Stimulated activated CD8-positive, alpha-beta memory T cell treated with anti-CD3 and anti-CD28 coated beads, Interleukin-12 subunit alpha, Interleukin-12 subunit beta, amount 100 ng/mL, for 1 hour (primary cell): ENCODE results near the gene ELF1.

Experiments used
- DNase-seq: peaks from one replicate; pipeline ENCODE4 v3.0.0-alpha.2; 2020; ENCODE audit warnings: low read depth

ELF1 gene

DNA sequence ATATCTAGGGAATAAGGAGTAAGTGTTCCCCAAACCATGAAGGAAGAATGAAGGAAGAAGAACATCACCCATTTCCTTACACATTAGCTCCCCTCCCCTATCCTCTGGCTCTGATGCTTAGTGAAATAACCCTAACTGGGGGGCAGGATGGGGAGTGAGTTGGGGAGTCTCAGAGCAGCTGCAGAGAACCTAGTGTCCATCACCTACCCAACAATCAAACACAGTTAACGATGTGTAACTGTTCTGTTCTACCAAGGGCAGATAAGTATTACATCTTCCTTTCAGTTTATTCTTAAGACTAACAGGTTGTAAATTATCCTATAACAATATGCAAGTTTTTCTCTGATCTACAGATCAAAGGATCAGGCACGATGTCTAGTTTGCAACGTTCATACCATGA, 12.8 kb downstream of the ELF1 start:
- DNase-seq, result no peak

DNA sequence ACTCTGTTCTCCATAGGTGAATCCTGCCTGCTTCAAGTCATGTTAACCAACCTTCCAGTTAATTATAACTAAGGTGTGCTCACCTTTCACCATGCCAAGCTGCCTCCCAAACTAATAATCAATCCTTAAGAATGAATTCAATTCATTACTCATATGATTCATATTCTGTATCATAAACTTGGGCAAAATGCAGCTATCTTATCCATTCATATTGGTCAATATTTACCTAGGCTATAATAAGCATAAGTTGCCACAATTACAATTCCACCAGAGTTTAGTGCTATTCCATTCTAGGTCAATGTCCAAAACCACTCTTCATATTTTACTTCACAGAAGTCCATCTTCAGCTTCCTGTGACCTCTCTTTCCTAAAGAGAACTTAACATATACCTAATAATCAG, 13.4 kb downstream of the ELF1 start:
- no peak for DNase-seq

DNA sequence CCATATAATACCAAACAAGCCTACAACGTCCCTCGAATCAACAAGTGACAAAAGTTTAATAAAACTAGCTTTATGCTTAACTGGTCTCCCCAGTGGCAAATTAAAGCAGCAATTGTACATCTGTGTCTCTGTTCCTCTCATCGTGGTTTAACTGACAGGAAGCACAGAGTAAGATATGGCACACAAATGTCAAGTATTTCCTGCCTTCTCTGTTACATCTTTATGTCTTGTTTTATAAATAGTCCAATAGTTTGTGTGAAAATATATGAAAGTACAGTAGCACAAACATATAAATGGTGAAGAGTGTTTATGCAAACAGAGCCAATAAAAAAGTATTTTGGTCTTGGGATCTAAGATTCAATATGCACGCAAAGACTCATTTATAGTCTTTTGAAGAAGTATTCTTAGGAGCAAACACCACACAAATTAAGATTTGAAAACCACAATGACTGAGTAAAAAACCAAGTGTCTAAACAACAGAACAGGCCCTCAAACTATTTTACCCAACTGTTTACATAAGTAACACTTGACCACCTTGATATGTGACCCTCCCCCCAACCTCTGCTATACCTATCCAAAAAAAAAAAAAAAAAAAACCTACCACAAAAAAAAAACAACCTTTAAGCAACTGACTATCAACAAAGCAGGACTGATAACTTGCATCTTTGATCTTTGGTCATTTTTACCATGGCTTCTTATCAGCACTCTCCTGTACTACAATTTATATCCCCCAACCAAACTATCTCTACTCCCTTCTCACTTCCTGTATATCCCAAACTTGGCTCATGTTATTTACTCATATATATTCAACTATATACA, 14.0 kb downstream of the ELF1 start:
- no peak for DNase-seq

DNA sequence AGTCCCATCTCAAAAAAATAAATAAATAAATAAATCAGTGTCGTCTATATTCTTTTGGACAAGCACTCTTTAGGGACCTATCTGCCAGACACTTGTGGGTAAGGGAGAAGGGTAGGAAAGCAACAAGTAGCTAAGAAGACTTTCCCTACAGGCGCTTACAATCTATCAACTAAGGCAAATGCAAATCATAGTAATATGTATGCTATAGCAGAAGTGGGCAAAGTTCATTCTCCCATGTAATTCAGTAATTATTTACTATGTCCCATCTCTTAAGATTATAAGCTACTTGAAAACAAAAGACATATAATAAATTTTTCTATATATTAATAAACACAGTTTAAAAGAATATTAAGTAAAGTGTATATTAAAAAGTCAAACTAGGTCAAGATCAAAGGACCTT, 16.5 kb downstream of the ELF1 start:
- DNase-seq, result no peak

DNA sequence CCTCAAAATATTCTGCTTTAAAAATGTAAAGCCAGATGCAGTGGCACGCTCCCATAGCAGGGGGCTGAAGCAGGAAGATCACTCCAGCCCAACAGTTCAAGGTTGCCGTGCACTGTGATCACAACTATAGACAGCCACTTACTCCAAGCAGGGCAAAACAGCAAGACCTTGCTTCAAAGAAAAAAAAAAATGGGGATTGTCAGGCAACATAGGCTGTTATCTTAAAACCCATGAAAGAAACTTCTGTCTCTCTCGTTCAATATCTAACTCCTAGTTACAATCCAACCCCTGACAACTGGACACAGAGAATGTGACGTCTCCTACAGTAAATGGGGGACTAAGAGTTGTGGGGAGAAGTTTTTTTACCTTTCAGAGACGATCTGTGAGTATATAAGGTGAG, 17.4 kb downstream of the ELF1 start:
- no peak for DNase-seq

DNA sequence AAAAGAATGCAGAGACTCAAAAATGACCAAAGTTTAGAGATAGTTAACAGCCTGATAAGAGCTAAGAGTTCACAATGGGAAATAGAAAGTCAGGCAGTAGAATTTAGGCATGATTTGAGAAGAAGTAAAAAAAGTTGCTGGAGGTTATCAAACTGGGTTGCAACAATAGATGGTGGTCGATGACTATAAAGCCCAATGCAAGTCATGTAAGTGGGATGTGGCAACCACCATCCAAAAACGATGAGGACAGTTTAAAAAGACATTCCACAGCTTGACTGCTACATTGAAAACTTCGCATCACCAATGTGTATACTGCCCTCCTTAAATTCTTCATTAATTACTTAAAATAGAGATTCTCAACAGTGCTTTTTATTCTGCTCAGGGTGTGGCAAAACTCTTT, 19.7 kb downstream of the ELF1 start:
- DNase-seq, result no peak

DNA sequence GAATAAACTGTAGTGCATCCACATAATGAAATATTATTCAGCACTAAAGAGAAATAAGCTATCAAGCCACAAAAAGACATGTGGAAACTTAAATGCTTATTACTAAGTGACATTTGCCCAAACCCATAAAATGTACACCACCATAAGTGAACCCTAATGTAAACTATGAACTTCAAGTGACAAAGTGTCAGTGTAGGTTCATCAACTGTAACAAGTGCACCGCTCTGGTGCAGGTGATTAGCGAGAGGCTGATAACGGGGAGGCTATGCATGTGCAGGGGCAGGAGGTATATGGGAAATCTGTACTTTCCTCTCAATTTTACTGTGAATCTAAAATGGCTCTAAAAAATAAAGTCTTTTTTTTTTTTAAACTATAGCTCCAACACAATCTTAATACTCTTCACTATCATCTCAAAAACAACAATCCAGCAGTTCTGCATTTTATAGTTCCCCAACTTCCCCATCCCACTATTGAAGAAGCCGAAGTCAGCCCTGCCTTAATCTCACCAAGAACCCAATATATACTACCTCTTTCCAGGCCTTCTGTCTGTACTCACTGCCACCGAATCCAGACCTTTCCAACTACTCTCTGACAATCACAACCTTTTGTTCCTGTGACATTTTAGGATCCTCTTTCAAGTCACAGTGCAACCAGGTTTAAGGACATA, 22.6 kb downstream of the ELF1 start:
- no peak for DNase-seq

DNA sequence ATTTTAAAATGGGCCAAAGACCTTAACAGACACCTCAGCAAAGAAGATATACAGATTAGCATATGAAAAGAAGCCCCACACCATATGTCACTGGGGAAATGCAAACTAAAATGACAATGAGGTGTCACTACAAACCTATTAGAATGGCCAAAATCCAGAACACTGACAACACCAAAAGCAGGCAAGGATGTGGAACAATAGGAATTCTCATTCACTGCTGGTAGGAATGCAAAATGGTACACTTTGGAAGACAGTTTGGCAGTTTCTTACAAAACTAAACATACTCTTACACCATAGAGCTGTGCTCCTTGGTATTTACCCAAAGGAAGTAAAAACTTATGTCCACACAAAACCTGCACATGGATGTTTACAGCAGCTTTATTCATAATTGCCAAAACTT, 23.1 kb downstream of the ELF1 start:
- DNase-seq, result no peak

DNA sequence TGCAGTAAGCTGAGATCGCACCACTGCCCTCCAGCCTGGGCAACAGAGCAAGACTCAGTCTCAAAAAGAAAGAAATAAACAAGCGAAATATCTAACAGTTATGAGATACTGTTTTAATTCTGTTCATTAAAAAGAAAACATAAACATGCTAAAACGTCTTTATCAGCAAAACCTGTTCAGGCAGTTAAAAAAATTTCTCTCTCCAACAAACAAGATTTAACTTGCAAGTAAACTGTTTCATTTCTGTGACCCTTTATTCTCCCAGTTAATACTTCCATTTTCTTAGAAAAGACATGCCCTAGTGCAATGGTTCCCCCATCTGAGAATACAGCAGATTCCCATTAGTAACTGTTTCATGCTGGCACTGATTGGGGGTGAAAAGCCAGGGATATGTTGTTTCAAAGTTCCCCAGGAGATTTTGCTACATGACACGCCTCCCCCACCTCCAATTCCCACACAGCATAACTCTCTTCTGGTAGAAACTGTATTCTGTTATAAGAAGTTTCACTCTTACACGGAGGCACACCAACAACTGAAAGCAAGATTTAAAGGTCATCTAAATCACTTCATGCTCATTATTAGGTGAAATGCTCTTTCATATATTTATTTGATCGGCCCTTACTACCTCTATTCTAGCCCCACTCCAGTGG, 24.4 kb downstream of the ELF1 start:
- no peak for DNase-seq

DNA sequence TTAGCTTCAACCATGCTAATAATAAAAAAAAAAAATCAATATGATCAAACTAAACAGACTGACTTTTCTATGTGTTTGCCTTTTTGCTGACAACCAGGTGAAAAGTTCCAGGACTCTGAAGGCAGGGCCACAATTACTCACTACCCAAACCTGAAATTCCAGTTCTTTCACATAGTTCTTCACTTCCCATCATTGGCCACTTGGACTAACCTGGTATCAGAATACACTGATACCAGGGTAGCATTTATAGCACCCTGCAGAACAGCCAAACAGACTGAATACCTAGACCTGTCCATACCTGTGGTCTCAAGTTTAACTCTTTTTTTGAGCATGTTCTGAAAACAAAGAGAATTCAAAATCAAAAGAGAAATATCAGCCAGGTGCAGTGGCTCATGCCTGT, 25.1 kb downstream of the ELF1 start:
- no peak for DNase-seq

DNA sequence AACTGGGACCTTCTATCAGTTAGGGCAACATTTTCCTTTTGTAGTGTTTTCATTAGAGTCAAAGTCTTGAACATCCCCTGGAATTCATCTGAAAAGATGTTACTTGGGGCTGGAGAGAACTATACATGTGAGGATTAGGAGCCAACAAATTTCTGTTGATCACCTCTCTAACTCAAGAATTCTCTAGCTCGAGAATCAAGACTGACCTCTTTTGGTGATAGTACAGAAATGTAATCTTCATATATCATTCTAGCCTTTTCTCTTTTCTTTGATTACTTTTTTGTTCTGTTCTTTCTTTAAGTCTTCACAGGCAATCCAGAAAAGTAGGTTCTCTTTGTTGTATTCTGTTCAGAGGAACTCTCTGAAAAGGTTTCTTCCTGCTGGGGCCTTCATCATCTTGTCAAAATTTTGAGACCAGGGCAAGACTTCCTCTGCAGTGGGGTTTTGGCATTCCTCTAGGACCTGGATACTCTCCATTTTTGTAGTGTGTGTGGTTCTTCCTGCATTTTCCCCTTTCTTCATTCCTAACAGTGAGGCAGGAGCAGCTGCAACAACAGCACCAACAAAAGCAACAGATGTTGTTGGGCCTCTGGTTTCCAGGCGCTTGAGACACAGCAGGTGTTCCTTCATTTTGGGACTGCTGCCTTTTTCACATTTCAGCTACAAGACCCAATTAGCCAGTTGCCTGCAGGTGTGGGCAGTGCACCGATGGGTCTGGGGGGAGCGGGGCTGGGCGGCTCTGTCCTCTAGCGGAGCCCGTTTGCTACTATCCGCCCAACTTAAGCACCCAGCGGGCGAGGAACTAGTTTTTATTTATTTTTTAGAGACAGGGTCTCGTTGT, 26.2 kb downstream of the ELF1 start:
- DNase-seq, result no peak

DNA sequence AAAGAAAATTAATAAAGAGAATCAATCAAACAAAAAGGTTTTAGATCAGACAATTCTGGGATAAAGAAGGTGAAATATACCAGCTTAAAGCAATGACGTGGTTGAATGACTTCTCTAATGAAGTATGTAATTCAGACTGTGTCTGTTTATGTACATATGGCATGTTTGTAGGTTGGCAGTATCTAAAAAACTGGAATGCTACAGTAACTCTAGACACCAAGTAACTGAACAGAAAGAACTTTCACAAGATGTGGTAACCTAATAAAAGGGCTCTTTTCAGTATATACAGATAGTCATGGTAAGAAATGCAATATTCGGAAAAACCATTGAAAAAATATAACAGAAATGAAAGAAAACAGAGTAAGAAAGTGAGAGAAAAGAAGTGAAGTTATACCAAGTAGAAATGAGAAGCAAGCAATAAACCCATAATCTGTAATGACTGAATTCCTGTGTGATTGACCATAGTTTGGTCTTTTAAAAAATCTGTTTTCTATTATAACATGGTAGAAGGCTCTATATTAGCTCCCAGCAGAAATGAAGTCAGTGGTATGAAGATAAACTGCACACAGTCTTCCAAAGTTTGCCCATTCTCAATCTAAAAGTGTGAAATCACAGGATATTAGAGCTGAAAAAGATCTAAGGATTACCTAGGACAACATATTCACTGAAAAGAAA, 31.4 kb downstream of the ELF1 start:
- DNase-seq, result no peak

DNA sequence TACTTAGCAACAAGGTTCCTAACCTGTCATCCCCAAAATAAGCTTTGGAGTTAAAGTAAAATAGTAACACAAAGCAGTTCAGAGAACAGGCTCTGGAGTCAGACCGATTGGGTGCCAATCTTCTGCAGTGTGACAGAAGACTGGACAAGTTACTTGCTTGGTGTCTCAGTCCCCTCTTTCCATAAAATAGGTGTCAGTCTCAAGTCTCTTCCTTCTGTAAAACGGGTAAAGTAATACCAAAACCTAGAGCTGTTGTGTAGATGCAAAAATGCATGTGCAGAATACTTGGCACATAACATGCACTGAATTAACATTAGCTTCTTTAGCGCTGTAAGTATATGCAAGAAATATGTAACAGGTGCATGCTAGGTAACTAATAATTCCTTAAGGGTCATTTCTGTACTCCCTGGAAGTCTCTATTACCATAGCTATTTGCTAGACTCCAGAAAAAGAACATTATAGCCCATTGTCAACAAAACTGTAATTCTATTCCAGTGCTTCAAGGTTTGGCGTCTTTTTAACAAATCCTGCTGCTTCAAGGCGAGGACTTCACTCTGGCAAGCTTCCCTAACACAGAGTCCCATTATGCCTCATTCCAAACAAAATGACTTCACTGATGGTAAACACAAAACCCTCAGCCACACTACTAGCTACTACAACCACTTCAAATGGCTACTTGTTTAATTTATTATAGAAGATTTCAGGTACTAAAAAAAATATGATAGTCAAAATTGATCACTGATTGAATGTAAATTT, 32.8 kb downstream of the ELF1 start:
- no peak for DNase-seq

DNA sequence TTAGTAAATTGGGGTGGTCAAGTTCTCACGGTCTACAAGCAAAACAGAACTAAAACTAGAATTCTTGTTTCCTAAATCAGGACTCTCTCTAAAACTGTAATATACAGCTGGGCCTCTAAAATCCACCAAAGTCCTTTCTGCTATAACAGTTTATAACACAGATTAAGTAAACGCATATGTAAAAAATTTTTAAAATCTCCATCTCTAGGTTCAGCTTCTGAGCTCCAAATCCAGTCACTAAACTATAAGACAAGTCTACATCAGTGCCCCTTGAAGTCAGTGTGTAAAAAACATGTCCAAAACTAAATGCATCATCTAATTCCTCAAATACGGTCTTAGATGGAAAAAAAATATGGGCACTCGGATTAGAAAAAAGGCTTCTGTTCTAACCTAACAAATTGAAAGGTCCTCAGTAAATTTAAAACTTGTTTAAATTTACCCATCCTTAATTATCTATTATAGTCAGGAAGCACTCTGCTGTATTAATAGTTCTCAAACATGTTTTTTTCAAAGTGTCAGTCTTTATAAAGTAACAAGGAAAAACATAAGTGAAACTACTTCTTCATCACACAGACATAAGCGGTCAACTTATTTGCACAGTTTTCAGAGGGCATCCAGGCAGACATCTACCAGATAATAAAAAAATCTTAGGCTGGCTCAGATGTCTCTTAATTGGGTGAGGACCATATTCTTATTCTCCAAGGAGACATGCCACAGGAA, 33.6 kb downstream of the ELF1 start:
- DNase-seq, result no peak

DNA sequence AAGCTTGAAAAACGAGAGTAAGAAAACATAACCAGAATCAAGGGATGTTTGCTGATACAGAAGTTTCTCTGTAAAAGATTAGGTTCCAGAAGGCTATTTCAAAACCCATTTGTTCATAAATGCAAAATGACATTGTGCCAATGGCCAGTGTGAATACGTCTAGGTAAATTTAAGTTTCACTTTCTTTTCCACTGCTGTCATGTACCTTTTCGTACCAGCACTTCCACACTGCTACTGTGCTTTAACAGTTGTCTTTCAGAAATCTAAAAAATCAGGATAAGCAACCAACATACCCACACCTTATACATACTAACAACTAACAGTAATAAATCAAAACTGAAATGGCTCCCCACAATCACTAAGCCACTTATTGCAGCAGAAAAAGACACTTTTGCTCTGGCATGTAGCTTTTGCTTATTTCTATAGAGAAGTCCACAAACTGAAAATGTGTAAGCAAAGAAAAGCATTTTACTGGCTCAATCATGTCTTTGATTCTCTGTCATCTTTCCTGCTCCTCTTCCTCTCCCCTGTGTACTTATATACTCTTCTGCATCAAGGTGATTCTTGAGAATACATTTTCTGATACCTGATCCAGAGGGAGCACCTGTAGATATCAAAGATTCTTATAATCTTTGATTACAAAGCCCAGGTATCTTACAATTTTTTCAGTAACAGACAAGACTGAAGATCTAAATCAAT, 34.3 kb downstream of the ELF1 start:
- DNase-seq, result no peak

DNA sequence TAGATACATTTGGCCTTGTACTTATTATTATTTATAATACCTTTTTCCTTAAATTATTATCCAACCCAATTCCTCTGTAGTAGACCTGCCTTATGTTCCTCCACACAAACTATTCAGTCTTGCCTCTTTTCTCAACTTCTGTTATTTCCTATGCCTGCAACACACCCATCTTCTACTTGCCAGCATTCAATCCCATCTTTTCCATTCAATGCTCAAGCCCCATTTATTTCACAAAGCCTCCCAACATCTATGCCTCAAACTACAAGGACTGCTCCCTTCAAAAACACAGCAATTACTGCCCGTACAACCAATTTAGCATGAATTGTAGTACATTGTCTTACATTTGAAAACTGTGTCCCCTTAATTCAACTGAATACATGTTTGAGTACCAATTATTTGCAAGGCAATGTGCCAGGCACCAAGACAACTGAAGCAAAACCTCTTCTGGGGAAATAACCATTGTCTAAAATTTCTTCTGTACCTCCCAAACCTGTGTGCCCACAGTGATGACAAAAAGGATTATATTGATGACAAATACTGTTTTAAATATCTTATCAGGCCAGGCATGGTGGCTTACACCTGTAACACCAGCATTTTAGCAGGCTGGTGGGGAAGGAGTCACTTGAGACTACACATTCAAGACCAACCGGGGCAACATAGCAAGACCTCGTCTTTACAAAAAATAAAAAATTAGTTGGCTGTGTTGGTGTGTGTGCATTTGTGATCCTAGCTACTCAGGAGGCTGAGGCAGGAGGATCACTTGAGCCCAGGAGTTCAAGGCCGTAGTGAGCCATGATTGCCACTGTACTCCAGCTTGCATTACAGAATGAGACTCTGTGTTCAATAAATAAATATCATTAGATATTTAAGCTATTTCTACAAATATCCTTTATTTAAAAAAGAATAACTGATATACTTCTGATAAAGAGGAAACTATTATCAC, 35.1 kb downstream of the ELF1 start:
- no peak for DNase-seq

DNA sequence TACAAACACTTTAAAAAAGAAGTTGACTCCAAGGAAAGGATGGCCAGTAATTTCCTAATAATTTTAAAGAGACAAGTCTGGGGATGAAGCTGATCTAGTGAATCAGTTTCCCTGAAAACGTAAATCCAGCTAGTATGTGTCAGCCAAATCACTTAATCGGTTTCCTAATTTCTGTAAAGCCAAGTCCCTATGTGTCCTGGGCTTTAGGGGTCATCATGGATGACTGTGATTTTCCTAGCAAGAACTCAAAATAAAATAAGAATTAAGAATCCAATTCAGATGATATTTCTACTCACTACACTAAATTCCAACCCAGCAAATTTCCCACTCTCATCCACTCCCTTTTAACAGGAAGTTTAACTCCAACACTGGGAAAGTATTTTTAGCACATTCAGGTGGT, 35.9 kb downstream of the ELF1 start:
- DNase-seq, result no peak

DNA sequence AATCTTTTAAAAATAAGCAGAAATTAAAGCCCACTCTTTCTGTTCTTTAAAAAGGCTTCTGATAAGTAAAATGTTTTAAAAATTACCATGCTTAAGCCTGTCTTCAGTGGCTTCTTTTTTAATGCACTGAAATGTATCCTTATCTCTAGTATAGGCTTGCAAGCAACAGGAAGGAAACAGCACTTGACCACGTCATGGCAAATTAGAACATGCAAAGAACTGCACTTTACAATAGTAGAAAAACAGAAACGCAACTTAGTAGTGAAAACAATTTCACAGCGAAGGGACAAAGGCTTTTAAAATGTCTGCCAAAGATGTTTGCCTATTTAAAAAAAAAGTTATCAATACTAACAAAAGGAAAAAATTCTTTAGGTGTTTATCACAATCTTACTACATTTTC, 36.3 kb downstream of the ELF1 start:
- peak; percentile 51 for DNase-seq

DNA sequence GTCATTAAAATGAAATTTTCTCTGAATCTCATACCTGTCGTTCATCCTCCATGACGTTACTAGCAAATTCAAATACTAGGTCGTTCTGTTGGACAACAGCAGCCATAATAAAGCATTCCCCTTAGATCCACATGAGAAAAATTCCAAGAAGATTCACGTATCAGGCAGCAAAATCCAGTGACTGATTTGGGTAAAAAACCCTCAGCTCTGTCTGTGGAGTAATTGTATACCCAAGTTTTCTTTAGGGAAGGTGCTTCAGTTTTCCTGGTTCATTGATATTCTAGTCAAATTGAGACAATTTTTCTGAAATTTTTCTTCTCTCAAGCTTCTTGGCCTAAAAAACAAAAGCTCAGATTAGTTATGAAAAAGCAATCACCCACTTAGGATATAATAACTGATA, 37.2 kb downstream of the ELF1 start:
- DNase-seq, result no peak
